Cerebellar nuclear complex (tissue), 1 donor: ENCODE results near the gene TNFSF12.
"Not testable (repeated sequence)": the region's sequence is repeated elsewhere in the genome, so short reads cannot be mapped to it uniquely, and the experiment has no call there.

Source experiments
- DNase-seq, 2 experiments: peaks; one replicate each; lab custom pipeline; 2025; lab: John Stamatoyannopoulos, UW

TNFSF12 gene

DNA sequence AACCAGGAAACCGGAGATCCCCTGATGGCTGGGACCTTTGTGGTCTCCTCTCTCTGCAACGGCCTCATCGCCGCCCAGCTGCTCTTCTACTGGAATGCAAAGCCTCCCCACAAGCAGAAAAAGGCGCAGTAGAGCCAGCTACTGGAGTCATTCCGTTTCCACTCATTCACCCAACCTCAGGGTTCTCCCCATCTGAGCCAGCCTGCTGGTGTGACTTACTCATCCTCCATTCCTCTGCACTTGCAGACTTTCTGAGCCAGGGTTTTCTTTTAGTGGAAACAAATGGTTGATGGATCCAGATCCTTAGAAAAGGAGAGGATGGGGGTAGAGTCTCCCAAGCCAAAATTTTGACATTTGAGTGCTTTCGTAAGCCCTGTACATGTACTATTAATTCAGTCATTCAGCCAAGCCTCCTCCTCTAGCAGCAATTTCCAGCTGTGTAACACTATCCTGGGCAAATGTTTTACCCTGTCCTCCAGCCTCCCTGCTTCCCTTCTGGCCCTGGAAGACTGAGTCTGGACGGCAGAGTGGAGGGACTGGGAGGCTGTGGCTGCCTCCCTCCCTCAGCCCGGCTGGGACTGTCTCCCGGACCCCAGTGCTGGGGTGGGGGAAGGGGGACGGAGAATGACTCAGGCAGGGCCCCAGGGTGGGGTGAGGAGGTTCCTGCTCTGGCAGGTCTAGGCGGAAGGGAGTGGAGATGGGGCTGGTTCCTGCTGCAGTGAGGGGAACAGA lies 38.7 kb downstream of the TNFSF12 start:
- no peak for DNase-seq

DNA sequence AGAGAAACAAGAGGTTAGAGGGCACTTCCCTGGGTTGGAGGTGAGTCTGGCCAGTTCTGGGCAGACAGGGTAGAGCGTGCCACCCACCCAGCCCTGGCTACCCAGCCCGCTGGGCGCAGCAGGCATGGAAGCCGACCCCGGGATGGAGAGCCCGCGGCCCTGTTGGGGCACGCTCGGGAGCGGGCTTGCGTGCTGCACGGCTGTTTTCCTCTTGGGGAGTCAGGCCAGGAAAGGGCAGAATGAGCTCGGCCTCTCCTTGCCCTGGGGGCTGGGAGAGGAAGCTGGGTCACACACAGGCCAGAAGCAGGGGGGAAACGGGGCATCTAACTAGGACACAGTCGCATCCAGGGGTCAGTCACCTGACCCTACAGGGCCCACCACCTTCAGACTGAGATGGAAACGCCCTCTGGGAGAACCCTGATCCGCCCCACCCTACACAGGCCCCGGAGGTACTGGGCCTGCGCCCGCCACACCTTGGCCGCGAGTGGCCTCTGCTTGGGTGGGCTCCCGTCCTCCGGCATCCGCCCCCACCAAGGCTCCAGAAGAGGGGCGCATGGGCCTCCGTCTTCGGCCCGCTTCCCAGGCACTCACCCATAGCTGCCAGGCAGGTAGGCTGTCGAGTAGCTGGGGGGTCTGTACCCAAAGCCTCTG lies 39.8 kb downstream of the TNFSF12 start:
- no peak for DNase-seq

DNA sequence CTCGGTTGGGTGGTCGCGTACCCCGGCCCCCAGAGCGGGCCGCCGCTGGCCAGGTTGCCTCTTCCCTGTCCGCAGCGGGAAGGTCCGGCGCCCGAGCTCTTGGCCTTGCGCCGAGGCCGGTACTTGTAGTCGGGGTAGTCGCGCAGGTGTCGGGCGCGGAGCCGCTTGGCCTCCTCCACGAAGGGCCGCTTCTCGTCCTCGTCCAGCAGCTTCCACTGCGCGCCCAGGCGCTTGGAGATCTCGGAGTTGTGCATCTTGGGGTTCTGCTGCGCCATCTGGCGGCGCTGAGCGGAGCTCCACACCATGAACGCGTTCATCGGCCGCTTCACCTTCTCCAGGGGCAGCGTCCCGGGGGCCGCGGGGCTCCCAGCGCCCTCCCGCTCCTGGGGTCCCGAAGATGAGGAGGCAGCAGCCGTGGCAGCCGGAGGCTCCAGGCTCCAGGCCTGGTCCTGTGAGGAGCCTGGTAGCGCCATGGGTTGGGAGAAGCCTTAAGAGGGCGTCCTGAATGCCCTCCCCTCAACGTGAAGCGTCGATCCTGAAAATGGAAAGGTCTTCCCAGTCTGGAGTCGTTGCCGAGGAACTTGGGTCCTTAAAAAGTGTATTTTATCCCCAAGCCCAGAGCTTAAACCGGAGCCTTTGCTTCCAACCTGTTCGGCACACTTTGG lies 40.5 kb downstream of the TNFSF12 start:
- peak; percentile 12 to 67 for DNase-seq

DNA sequence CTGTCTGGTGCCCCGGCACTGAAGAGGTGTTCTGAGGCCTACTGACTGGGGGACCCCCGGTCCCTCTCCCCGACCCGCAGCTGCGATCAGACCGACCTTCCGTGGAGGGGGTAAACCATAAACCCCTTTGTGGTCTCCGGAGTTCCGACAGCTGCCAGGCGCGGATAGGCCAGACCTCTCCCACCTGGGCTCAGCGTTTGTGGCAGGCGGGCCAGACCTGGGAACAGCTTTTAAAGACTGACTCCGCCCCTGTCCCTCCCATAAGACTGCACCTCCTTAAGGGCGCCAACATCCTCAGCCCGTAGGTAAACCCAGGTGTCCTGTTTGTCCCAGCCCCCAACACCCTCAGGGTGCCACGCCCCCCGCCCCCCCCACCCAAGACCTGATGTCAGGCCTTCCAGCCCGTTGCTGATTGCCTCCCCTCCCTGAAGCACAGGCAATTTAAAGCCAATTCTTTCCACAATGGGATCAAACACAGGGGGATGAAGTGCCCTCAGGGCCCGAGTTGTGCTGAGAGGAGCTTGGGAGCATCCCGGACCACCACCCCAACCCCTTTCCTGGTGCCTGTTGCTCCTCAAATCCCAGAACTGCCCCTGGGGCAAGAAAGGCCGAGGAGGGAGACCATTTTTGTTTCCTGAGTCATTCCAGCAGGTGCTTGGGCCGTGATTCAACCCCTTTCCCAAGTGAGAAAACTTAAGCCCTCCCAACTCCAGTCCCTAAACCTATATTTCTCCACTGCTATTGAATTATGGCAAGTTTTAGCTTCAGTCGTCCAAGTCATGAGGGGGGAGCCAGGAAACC lies 41.2 kb downstream of the TNFSF12 start, which contains the start of gene SOX15:
Gene SOX15, minus strand, starts transcription at position 204 of the 801 bp plus-strand sequence. CDS start 418 bp downstream, outside the sequence.
- no peak for DNase-seq

DNA sequence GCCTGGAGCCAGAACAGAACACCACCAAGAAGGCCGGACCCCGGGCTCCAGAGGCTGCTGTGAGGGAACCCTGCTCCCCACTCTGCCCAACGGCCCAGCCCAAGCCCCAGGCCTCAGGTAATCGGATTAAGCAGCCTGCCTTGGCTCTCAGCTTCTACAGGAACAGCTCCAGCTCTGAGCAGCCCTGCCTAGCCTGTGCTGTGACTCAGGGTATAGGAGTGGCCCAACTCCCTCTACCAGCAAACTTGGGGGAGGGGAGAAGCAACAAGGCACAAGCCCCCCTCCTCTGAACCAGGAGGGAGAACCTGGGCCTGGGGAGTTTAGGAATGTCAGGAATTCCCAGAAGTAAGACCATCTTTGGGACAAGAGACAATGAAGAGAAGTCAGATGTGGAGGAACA lies 41.9 kb downstream of the TNFSF12 start:
- DNase-seq = no peak

DNA sequence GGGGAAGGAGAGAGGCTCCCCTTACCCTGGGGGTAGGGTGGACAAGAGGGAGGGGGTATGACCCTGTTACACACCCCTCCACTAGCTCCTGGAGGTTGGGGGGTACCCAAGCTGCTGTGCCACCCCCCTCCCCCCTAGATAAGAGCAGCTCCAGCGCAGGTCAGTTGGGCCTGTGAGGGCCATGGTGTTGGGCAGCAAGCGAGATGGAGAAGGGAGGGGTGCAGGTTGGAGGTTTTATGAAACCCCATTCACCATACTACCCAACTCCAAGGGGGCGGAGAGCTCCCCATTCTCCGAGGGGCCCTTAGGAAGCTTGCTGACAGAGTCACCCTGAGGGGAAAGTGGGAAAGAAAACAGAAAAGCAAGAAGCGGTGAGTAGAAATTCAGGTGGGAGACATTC lies 42.7 kb downstream of the TNFSF12 start:
- no peak for DNase-seq

DNA sequence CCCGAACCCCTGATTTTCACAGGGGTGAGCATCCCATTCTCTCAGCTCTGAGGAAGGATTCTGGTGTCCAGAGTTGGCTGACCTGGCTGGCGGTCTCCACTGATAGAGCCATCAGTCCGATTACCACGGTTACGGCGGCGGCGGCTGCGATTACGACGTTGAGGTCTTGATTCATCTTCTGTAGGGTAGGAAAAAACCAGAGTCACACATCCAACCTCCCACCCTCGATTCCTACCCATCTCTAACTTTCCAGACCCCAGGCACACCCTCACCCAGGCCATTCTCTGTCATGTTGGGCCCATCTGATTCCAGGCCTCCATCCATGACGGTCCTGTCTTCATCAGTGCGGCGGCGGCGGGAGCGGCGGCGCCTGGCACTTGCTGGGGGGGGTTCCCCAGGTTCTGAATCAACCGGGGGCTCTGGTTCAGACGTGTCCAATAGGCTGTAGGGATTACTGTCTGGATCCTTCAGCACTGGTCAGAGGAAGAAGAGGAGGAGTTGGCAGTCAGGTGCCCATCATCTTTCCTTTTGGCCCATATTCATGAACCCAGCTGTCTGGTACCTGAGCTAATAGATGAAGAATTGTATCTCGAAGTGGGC lies 43.7 kb downstream of the TNFSF12 start:
- no peak for DNase-seq

DNA sequence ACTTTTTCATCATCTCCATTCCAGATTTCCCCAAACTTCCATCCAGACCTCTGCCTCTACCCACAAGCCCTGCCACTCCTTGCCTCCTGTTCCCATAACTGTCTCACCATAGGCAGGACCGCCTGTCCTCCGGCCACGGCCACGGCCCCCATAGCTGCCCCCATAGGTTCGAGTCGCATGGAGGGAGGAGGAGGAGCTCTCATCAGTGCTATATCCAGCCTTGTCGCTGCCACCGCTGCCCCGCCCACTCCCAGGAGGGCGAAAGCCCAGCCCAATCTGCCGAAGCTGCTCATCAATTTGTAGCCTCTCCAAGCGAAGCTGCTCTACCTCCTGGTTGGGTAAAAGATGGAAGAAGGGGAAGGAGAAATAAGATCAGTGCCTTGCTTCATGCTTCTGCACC lies 44.4 kb downstream of the TNFSF12 start:
- DNase-seq = no peak

DNA sequence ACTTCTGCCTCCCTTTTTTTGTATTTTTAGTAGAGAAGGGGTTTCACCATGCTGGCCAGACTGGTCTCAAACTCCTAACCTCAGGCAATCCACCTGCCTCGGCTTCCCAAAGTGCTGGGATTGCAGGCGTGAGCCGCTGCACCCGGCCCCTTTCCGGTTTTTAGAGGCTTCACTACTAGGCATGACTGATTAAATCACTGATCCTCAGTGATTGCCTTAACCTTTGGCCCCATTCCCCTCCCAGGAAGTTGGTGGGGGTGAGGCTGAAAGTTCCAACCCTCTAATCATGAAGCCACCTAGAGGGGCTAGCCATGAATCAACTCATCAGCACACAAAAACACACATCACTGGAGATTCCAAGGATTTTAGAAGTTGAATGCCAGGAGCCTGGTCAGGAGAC lies 48.7 kb downstream of the TNFSF12 start:
- not testable (repeated sequence) for DNase-seq

DNA sequence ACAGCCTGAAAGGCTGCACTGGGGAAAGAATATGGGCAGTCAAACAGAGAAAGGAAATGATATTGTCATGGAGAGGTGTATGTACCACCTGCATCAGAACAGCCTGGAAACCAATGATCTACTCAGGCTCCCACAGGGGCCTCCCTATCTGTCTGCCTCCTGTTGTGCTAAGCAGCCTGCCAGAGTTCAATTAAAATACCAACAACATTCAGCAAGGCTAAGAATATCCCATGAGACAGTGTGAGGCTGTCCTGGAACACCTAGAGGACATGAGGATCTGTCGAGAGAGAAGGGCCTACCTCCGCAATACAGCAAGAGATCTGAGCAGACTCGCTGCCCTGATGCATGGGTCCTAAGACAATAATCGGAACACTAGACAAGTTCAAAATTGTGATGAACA lies 57.4 kb downstream of the TNFSF12 start:
- no peak for DNase-seq
